ENCODE results near the gene PNMA8B.
"Not testable (repeated sequence)": the region's sequence is repeated elsewhere in the genome, so short reads cannot be mapped to it uniquely, and the experiment has no call there.

Gene PNMA8B

DNA sequence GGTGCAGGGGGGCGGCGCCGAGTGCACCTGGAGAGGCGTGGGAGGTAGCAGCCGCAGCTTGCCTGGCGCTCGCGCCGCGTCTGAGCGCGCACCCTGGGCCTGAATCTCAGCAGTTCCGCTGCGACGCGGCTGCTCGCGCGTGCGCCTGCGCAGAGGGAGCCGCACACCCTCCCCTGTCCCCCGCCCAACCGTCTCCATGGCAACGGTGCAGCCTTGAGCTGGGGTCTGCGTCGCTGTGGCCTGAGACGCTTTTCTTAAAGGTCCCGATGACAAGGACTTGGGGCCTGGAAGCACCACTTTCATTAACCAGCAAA, at the start of gene PNMA8B:
TSS of gene PNMA8B (minus strand) at position 82 of the 314 bp plus-strand sequence. CDS start 402 bp downstream, outside the sequence.
- DNase-seq (ENCODE audit: low spot score) = peak; percentile 75

GRCh38 chr19:46544651-46545050, 49.0 kb upstream of the PNMA8B start:
- DNase-seq (ENCODE audit: low spot score) = no peak

DNA sequence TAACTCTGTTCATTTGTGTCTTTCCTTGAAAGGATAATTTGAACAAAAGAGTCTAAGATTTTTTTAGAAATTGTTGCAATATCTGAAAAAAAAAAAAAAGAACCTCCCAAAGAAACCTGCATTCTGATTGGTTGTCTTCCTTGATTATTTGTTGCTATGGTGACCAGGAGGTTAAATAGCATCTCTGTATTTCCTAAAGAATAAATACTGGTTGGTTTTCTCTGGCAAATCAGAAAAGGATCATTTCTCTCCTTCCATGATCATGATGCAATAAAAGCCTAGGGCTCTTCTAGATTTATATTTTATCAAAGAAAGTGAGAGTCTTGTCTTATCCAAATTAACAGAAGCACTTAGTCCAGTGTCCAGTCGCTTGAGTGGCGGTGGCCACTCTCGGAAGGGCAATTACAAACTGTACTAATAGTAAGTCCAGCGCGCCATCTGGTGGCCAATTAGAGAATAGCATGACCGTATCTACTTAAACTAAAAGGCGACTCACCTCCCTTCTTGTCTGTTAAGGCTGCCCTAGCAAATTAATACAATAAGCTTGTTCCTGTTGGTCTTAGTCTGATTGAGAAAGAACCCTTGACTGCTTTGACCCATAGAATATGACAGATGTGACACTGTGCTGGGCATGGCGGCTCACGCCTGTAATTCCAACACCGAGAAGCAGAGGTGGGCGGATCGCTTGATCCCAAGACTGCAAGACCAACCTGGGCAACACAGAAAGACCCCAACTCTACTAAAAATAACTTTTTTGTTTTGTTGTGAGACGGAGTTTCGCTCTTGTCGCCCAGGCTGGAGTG, 47.0 kb upstream of the PNMA8B start:
- peak; percentile 75 for DNase-seq (ENCODE audit: low spot score)

DNA sequence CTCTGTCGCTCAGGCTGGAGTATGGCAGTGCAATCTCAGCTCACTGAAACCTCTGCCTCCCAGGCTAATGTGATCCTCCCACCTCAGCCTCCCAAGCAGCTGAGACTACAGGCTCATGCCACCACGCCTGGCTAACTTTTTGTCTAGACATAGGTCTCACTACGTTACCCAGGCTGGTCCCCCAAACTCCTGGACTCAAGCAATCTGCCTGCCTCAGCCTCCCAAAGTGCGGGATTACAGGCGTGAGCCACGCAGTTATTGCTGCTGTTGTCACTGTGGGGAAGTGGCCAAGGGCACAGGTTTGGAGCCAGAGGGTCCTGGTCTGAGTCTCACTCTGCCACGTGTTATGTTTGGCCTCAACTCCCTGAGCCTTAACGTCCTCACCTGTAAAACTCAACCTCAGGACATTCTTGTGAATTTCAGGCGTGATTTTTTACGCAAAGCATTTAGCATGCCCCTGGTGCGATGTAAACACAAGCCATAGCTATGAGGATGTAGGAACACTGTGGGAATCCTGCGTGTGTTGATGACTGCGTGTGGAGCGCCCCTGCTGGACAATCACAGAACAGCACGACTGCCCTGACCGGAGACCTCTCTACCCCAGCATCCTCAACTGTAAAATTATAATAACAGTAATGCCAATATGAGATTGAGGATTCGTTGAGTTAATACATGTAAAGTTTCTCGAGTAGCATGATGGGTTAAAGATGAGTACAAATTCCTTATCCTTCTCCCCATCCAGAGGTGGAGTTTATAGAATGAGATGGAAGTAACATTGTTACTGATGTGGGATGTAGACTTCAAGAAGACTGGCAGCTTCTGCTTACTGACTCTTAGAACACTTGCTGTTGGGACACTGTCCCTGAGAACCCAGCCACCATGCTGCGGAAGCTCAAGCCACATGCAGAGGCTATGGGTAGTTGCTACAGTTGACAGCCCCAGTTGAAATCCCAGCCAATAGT, 41.8 kb upstream of the PNMA8B start:
- peak; percentile 58 for DNase-seq (ENCODE audit: low spot score)

GRCh38 chr19:46536391-46536790, 40.7 kb upstream of the PNMA8B start:
- no peak for DNase-seq (ENCODE audit: low spot score)

DNA sequence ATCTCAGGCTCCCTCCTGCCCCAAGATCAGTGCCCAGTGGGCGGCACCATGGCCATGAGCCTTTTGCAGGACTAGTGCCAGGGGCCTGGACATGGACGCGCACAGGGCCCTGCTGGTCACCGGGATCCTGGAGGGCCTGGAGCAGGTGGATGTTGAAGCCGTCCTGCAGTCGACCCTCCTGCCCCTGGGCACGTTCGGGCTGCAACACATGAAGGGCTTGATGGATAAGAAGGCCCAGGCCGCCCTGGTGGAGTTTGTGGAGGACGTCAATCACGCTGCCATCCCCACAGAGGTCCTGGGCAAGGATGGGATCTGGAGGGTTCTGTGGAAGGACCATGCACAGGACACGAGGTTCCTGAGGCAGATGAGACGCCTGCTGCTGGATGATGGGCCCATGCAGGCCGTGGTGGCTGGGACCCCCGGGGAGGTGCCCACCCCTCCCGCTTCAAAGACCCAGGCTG, 38.0 kb upstream of the PNMA8B start:
- DNase-seq (ENCODE audit: low spot score) = no peak

- DNase-seq (ENCODE audit: low spot score) = no peak
These were observed 37.5 kb upstream of the PNMA8B start for GRCh38 chr19:46533078-46533620.

DNA sequence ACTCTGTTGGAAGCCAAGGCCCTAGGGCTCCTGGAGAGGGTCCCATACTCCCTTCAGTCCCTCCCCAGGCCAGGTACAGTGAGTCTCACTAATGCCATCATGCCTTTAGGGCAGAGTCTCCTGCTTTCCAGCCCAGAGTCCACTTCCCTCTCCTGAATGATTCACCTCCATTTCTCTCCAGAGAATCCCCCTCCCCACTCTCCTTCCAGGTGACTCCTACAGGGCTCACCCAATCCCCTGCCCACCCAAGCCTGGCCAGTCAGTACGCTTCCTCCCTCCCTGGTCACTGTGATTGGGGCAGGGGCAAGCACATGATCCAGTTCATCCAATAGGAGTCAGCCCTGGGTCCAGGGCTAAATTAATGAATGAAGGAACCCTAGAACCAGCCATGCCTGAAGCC, 35.0 kb upstream of the PNMA8B start:
- peak; percentile 54 for DNase-seq (ENCODE audit: low spot score)

DNA sequence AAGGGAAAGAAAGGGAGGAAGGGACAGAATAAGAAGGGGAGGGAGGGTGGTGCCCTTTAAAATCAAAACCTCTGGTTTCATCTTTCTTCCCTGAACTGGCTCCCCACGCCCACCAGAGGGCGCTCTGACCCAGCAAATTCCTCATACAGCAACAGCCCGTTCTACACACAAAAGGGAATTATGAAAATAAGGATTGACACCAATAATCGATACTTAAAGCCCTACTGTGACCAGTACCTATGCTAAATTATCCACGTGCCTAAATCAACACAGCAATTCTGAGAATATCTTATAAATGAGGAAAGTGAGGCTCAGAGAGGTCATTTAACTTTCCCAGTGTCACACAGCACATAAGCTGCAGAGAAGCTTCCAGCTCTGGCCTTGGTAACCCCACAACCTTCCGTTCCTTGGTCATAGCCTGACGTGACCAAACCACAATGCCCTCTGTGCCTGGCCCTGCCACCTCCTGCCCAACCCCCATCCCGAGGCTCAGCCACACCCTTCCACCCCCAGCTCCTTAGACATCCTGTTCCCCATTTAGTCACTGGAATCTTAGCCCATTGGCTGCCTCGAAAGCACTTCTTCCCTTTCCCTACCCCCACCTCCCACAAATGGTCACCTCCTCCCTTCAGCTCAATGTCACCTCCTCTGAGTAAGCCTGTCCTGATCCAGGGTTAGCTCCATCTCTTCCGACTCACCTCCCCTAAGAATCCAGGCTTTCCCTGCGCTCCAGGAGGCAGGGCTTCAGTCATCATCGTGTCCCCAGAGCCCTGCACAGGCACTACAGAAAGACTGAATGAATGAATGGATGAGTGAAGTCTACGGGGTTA, 34.2 kb upstream of the PNMA8B start:
- peak; percentile 83 for DNase-seq (ENCODE audit: low spot score)

DNA sequence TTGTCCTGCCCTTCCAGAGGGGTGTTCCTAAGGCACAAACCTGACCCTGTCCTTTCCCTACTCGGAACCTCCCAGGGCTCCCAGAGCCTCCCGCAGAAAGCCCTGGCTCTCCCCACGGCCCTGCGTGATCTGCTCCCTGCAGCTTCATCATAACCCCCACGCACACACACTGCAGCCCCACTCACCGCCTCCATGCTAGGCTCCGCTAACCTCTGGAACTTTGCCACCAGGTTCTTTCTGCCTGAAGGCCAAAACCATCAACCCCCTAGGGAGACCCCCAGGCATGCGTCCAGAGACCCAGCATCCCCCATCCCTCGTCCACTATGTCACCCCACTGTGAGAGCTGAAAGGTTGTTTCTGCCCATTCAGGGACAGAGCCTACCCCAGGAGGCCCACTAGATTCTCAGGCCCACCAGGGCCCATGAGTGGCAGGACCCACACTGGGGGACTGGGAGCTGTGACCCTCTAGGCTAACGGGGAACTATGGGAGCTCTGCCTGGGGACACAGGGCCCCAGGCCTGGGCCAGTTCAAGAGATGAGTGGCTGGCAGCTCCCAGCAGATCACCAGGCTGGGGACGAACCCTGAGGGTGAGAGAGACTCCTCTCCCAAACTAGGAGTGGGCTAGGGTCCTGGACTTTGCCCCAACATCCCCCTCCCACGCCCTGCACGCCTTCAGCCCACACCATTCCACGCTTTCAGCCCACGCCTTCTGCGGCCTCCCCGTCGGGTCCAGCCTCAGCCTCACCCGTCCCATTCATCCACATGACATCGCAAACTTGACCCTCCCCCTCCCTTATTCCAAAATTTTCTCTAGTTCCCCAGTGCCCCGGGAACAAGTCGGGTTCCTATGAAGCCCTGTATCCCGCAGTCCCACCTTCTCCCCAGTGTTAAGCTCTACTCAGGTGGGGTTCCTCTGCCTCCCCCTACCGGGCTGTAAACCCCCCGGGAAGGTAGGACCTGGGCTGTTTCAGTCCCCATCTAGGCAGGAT, 33.2 kb upstream of the PNMA8B start:
- DNase-seq (ENCODE audit: low spot score) = no peak

DNA sequence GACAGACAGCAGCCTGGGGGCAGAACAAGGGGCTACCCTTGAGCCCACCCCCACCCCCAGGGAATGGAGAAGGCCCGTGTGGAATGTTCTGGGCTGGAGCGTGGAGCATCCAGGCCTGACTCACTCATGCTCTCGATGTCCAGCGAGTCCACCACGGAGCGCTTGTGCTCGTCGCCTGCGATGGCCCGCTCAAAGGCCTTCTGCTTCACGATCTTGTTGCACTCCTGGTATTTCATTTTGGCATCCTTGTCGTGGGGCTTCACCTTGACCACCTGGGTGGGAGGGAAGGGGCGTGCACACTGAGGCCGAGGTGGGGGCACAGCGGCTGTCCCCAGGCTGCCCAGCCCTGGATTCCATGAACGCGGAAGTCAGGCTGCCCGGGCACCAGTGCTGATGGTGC, 31.1 kb upstream of the PNMA8B start:
- not testable (repeated sequence) for DNase-seq (ENCODE audit: low spot score)

DNA sequence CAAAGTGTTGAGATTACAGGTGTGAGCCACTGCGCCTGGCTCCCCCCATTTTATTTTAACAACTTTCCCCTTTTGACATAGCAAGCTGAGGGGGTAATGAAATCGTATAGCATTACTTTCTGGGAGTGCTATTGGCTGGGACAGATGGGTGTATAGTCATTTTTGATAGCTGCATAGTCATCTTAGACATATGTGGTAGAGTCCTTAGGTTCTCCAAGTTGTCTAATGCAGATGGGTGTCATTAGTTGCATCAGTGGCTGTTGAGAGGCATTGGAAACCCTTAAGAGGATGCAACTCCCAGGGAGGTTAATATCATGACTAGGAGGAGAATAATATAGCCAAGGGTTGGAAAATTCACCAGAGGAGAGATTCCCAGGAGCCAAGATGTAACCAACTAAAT, 28.6 kb upstream of the PNMA8B start:
- DNase-seq (ENCODE audit: low spot score) = no peak

GRCh38 chr19:46522988-46523387, 27.3 kb upstream of the PNMA8B start:
- DNase-seq (ENCODE audit: low spot score) = not testable (repeated sequence)

GRCh38 chr19:46521241-46521868, 25.7 kb upstream of the PNMA8B start:
- DNase-seq (ENCODE audit: low spot score) = no peak

DNA sequence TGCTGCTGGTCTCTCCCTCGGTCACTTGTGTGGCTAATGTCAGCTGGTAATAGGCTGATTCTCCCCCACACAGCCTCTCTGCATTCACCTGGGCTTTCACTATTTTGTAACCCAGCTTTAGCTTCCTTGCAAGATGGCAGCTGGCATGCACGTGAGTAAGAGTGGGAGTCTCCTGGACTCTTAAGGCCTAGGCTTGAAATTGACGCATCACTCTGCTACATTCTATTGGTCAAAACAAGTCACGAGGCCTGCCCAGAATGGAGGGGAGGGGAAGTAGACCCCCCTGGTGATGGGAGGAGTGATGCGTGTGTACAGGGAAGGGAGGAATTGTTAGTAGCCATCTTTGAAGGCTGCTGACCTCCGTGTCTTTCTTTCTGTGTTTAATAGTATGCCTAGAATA, 24.9 kb upstream of the PNMA8B start:
- no peak for DNase-seq (ENCODE audit: low spot score)

GRCh38 chr19:46517471-46517870, 21.8 kb upstream of the PNMA8B start:
- DNase-seq (ENCODE audit: low spot score) = no peak

- DNase-seq (ENCODE audit: low spot score) = peak; percentile 76
These were observed 20.2 kb upstream of the PNMA8B start for GRCh38 chr19:46515879-46516350.

DNA sequence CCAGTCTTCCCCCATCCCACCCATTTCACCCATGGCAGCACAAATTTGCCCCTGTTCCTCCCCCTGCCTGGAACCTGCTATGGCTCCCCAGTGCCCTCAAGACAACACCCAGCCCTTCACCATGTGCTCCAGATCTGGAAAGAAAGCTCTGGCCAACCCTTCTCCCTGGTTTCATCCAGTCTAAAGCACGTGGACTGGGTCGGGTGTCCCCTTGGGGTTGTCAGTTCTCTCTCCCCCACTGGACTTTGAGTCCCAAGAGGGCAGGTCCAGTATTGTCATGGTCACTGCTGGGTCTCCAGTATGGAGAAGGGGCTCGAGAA, 19.6 kb upstream of the PNMA8B start:
- no peak for DNase-seq (ENCODE audit: low spot score)

DNA sequence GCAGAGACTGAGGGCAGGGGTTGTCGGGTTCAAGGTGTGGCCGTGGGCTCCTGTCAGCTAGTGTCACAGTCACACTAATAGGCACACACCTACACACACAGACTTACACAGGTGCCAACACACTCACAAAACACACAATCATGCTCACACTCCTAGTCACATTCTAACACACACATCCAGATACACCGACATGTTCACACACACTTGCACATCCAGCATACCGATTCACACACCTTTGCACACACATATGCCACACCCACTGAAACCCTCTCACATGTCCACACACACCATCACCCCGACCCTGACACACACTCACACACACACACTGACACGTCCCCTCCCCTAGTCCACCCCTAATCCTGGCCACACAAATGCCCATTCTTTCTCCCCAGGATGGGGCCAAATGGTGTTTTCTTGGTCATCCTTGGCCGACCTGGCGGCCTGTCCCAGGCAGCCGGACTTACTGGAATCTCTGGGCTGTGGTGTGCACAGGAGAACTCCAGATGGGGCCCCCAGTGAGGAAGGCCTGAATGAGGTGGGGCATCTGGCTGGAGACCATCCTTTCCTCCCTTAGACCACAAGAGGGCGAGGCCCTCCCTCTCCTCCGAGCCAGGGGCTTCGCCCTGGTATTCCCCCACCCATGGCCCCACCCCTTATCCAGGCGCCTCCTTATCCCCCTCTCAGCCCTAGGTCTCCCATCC, 19.1 kb upstream of the PNMA8B start:
- no peak for DNase-seq (ENCODE audit: low spot score)

Data from AG08395 (cell line).